ENCODE data around the gene ZSCAN25. TPM values are rescaled to one million over a fixed set of nuclear protein-coding genes. Genes with fewer than 3 reads are reported as not detected.
A peak's percentile ranks its signal among the peaks of the same experiment; 100 is the strongest.
"Not testable (repeated sequence)": the region's sequence is repeated elsewhere in the genome, so short reads cannot be mapped to it uniquely, and the experiment has no call there.

ZSCAN25 gene
- total RNA-seq, 1 experiment from 2014 or later = 12.1 TPM

- DNase-seq (ENCODE audit: low spot score) = no peak
Measured at GRCh38 chr7:99645590-99645989, 28.8 kb downstream of the ZSCAN25 start.

GRCh38 chr7:99648843-99649242 lies 32.1 kb downstream of the ZSCAN25 start:
- no peak for DNase-seq (ENCODE audit: low spot score)

- no peak for DNase-seq (ENCODE audit: low spot score)
Measured at GRCh38 chr7:99651290-99651689, 34.5 kb downstream of the ZSCAN25 start.

- no peak for DNase-seq (ENCODE audit: low spot score)
Measured at GRCh38 chr7:99652671-99653070, 35.9 kb downstream of the ZSCAN25 start.

GRCh38 chr7:99653269-99653668 lies 36.5 kb downstream of the ZSCAN25 start:
- DNase-seq (ENCODE audit: low spot score) = not testable (repeated sequence)

GRCh38 chr7:99653754-99654153 lies 37.0 kb downstream of the ZSCAN25 start:
- DNase-seq (ENCODE audit: low spot score) = no peak

- DNase-seq (ENCODE audit: low spot score) = not testable (repeated sequence)
Measured at GRCh38 chr7:99654626-99655025, 37.9 kb downstream of the ZSCAN25 start.

GRCh38 chr7:99657879-99658278 lies 41.1 kb downstream of the ZSCAN25 start:
- not testable (repeated sequence) for DNase-seq (ENCODE audit: low spot score)

- DNase-seq (ENCODE audit: low spot score) = no peak
Measured at GRCh38 chr7:99665312-99666012, 48.7 kb downstream of the ZSCAN25 start.

- DNase-seq (ENCODE audit: low spot score) = no peak
Measured at GRCh38 chr7:99666013-99666395, 49.3 kb downstream of the ZSCAN25 start.

GRCh38 chr7:99667179-99667578 lies 50.4 kb downstream of the ZSCAN25 start:
- DNase-seq (ENCODE audit: low spot score) = no peak

GRCh38 chr7:99668541-99668940 lies 51.8 kb downstream of the ZSCAN25 start:
- DNase-seq (ENCODE audit: low spot score) = no peak

GRCh38 chr7:99669782-99670181 lies 53.0 kb downstream of the ZSCAN25 start:
- DNase-seq (ENCODE audit: low spot score) = no peak

- no peak for DNase-seq (ENCODE audit: low spot score)
Measured at GRCh38 chr7:99672573-99672972, 55.8 kb downstream of the ZSCAN25 start.

- DNase-seq (ENCODE audit: low spot score) = no peak
Measured at GRCh38 chr7:99674995-99675742, 58.4 kb downstream of the ZSCAN25 start.

GRCh38 chr7:99677013-99677647 lies 60.4 kb downstream of the ZSCAN25 start:
- no peak for DNase-seq (ENCODE audit: low spot score)

GRCh38 chr7:99677648-99678045 lies 60.9 kb downstream of the ZSCAN25 start:
- DNase-seq (ENCODE audit: low spot score) = no peak

GRCh38 chr7:99679032-99679399 lies 62.3 kb downstream of the ZSCAN25 start:
- DNase-seq (ENCODE audit: low spot score) = peak; percentile 87

- peak; percentile 68 for DNase-seq (ENCODE audit: low spot score)
Measured at GRCh38 chr7:99679400-99680191, 62.9 kb downstream of the ZSCAN25 start, which contains the start of gene CYP3A5. CYP3A5 (minus strand) TSS chr7:99679996; CDS start chr7:99679896, 100 bp downstream.

Data from A172 (cell line).